ENCODE data around the gene GANAB.
"Not testable (repeated sequence)": the region's sequence is repeated elsewhere in the genome, so short reads cannot be mapped to it uniquely, and the experiment has no call there.

The GANAB gene

GRCh38 chr11:62592989-62593421 lies 53.4 kb downstream of the GANAB start:
- no peak for DNase-seq (ENCODE audit: low spot score)
- no peak for TF ChIP-seq CTCF (conservative IDR thresholded peaks at IDR 0.05; ENCODE audit: low read depth)

GRCh38 chr11:62592146-62592815 lies 54.1 kb downstream of the GANAB start:
- ChIA-PET POLR2A (ENCODE audit: low non-redundant PET) (interaction anchor here (0.5 to 2.9 kb wide), 12 partner anchors 9 to 73 kb away, joined by 3 to 24 read pairs (median 5); partner anchors contain the start of genes AHNAK, C11orf98, CSKMT and EEF1G), CTCF (interaction anchor here (0.7 to 0.9 kb wide), 2 partner anchors 73 to 97 kb away, joined by 3 to 4 read pairs; partner anchors contain the start of gene LRRN4CL)
- no peak for DNase-seq (ENCODE audit: low spot score)
- no peak for TF ChIP-seq CTCF (conservative IDR thresholded peaks at IDR 0.05; ENCODE audit: low read depth)
- H3K27ac ChIP-seq: peak overlapping the region; percentile 91

More at GRCh38 chr11:62592989-62593421, 53.4 kb downstream of the GANAB start:
- peak overlapping the region; percentile 91 for H3K27ac ChIP-seq
- ChIA-PET POLR2A (ENCODE audit: low non-redundant PET) (interaction anchor here (0.6 to 2.9 kb wide), 2 partner anchors 8 to 72 kb away, joined by 3 to 16 read pairs; partner anchors contain the start of genes C11orf98, CSKMT and MTA2), CTCF (interaction anchor here (0.7 to 0.9 kb wide), 2 partner anchors 73 to 97 kb away, joined by 3 to 4 read pairs; partner anchors contain the start of gene LRRN4CL)

GRCh38 chr11:62591448-62592145 lies 54.8 kb downstream of the GANAB start, which contains the start of gene TUT1:
TSS of gene TUT1 (minus strand) at chr11:62591523. CDS start at chr11:62591485, 38 bp downstream.
- CTCF ChIA-PET: interaction anchor here (0.6 kb wide), 2 partner anchors 19 to 215 kb away, joined by 3 read pairs; no protein-coding TSS in a partner anchor
- H3K27ac ChIP-seq: peak within 1 kb of the TSS; percentile 91
- no peak for TF ChIP-seq CTCF (conservative IDR thresholded peaks at IDR 0.05; ENCODE audit: low read depth)
- peak; percentile 89 for DNase-seq (ENCODE audit: low spot score)
- POLR2A ChIA-PET (ENCODE audit: low non-redundant PET): interaction anchor here (0.5 to 2.9 kb wide), 18 partner anchors 9 to 136 kb away, joined by 3 to 24 read pairs (median 4); partner anchors contain the start of genes AHNAK, B3GAT3, C11orf98 and CSKMT

- peak overlapping the region; percentile 37 for H3K27ac ChIP-seq
- CTCF ChIA-PET: interaction anchor here (0.6 kb wide), 1 partner anchor 123 kb away, joined by 4 read pairs; no protein-coding TSS in a partner anchor
- TF ChIP-seq CTCF (conservative IDR thresholded peaks at IDR 0.05; ENCODE audit: low read depth): peak; percentile 34
- no peak for DNase-seq (ENCODE audit: low spot score)
- POLR2A ChIA-PET (ENCODE audit: low non-redundant PET): no interaction called here
Measured at GRCh38 chr11:62588966-62589637, 57.3 kb downstream of the GANAB start.

GRCh38 chr11:62585356-62585755 lies 61.1 kb downstream of the GANAB start:
- DNase-seq (ENCODE audit: low spot score); CTCF ChIA-PET; POLR2A ChIA-PET (ENCODE audit: low non-redundant PET): not testable (repeated sequence)
- H3K27ac ChIP-seq: peak overlapping the region; percentile 36

GRCh38 chr11:62581735-62582134 lies 64.7 kb downstream of the GANAB start:
- DNase-seq (ENCODE audit: low spot score); H3K27ac ChIP-seq; CTCF ChIA-PET; POLR2A ChIA-PET (ENCODE audit: low non-redundant PET): not testable (repeated sequence)

Measured in RWPE1 (cell line).